ENCODE results near the gene VPS72.

Gene VPS72

GRCh38 chr1:151184211-151184610, 5.8 kb downstream of the VPS72 start:
- DNase-seq, result no peak

- DNase-seq, result no peak
Measured at GRCh38 chr1:151176514-151177045, 13.4 kb downstream of the VPS72 start.

- no peak for DNase-seq
Measured at GRCh38 chr1:151175863-151176262, 14.1 kb downstream of the VPS72 start, which contains the start of gene TMOD4. TMOD4 (minus strand) TSS chr1:151175981; CDS start chr1:151174875, 1,106 bp downstream.

GRCh38 chr1:151175041-151175741, 14.8 kb downstream of the VPS72 start:
- no peak for DNase-seq

GRCh38 chr1:151171190-151171589, 18.8 kb downstream of the VPS72 start:
- no peak for DNase-seq

- DNase-seq, result no peak
Measured at GRCh38 chr1:151167116-151167515, 22.9 kb downstream of the VPS72 start.

GRCh38 chr1:151166505-151166956, 23.5 kb downstream of the VPS72 start:
- no peak for DNase-seq

- peak; percentile 97 for DNase-seq
Measured at GRCh38 chr1:151165738-151166504, 24.1 kb downstream of the VPS72 start, which contains the start of the genes LYSMD1 and SCNM1. LYSMD1 (minus strand) TSS chr1:151165902; CDS start chr1:151165258, 644 bp downstream. SCNM1 (plus strand) TSS chr1:151166144; CDS start chr1:151166153, 9 bp downstream.

- DNase-seq, result no peak
Measured at GRCh38 chr1:151165281-151165737, 24.7 kb downstream of the VPS72 start.

- DNase-seq, result no peak
Measured at GRCh38 chr1:151164732-151165280, 25.2 kb downstream of the VPS72 start.

- DNase-seq, result no peak
Measured at GRCh38 chr1:151159373-151159772, 30.6 kb downstream of the VPS72 start.

- no peak for DNase-seq
Measured at GRCh38 chr1:151158751-151159251, 31.2 kb downstream of the VPS72 start.

GRCh38 chr1:151158326-151158725, 31.7 kb downstream of the VPS72 start:
- DNase-seq, result no peak

GRCh38 chr1:151157067-151157531, 32.9 kb downstream of the VPS72 start:
- DNase-seq, result peak; percentile 43

- DNase-seq, result peak; percentile 64
Measured at GRCh38 chr1:151156515-151156819, 33.5 kb downstream of the VPS72 start, which contains the start of gene TNFAIP8L2. TNFAIP8L2 (plus strand) TSS chr1:151156649; CDS start chr1:151158698, 2,049 bp downstream.

- no peak for DNase-seq
Measured at GRCh38 chr1:151147665-151148064, 42.3 kb downstream of the VPS72 start.

GRCh38 chr1:151147132-151147503, 42.9 kb downstream of the VPS72 start:
- DNase-seq, result no peak

GRCh38 chr1:151146412-151147131, 43.4 kb downstream of the VPS72 start, which contains the start of gene SEMA6C:
SEMA6C (minus strand) TSS chr1:151146631; CDS start chr1:151142621, 4,010 bp downstream.
- DNase-seq, result peak; percentile 83

- no peak for DNase-seq
Measured at GRCh38 chr1:151146072-151146411, 44.0 kb downstream of the VPS72 start.

- DNase-seq, result no peak
Measured at GRCh38 chr1:151145304-151146071, 44.5 kb downstream of the VPS72 start.
